Panc1 (cell line): ENCODE results near the gene SLIT3. TPM values are rescaled to one million over a fixed set of nuclear protein-coding genes. Genes with fewer than 3 reads are reported as not detected.

ENCODE experiments used
- ATAC-seq: fragments of 200-7000 bp; cut with Tn5 transposase; 2 replicates; pipeline ENCODE4 v1.9.1; 2020; ENCODE audit warnings: mild to moderate bottlenecking, moderate library complexity
- BruUV-seq: library from RNA; stranded (reverse); fragments of 400-500 nt; replicated peaks from 2 replicates; lab custom pipeline; 2021; lab: Mats Ljungman, UMichigan
- CTCF ChIA-PET: fragments of 300-600 bp; sonication (Branson Sonifier 250); formaldehyde crosslinking; loops from one replicate; lab custom pipeline; 2022; ENCODE audit warnings: antibody characterized with exemption; lab: Charles Lee
- POLR2A ChIA-PET: fragments of 300-600 bp; sonication (Branson Sonifier 250); formaldehyde crosslinking; loops from one replicate; lab custom pipeline; 2022; ENCODE audit warnings: antibody characterized with exemption; lab: Charles Lee
- DNase-seq: peaks from one replicate; pipeline ENCODE4 v3.0.0-alpha.2; 2010; ENCODE audit warnings: low read depth, low spot score
- H3K27ac ChIP-seq: 2 replicates; pipeline ENCODE4 v1.5.1; 2011; ENCODE audit warnings: mild to moderate bottlenecking, low read length, inconsistent platforms
- H3K27me3 ChIP-seq: fragments of 200-500 bp; sonication (Bioruptor generic); 2 replicates; pipeline ENCODE4 v1.6.0; 2014; ENCODE audit warnings: low read length, inconsistent platforms; ENCODE audit not compliant: control insufficient read depth, insufficient read depth
- H3K36me3 ChIP-seq: fragments of 200-500 bp; sonication (Bioruptor generic); 2 replicates; pipeline ENCODE4 v1.5.1; 2014; ENCODE audit warnings: inconsistent platforms, mild to moderate bottlenecking, low read length, moderate library complexity; ENCODE audit not compliant: control insufficient read depth, insufficient read depth
- H3K4me1 ChIP-seq: 2 replicates; pipeline ENCODE4 v1.5.1; 2011; ENCODE audit warnings: inconsistent platforms, mild to moderate bottlenecking, low read length, moderate library complexity; ENCODE audit not compliant: control insufficient read depth, insufficient read depth
- H3K4me3 ChIP-seq, 2 experiments: 2 replicates each; pipeline ENCODE4 v1.5.1; 2011 to 2012; ENCODE audit warnings: low read depth in 2 of 2, low read length in 2 of 2, mild to moderate bottlenecking in 2 of 2, inconsistent platforms in 1 of 2, moderate library complexity in 1 of 2
- H3K9me3 ChIP-seq: fragments of 200-500 bp; sonication (Bioruptor generic); 2 replicates; pipeline ENCODE4 v1.5.1; 2014; ENCODE audit warnings: low read depth, mild to moderate bottlenecking, inconsistent platforms, low read length, moderate library complexity; ENCODE audit not compliant: control insufficient read depth, insufficient read depth
- CTCF ChIP-seq: fragments of 450-650 bp; IDR thresholded peaks from 2 replicates; pipeline ENCODE4 v1.5.1; 2017; ENCODE audit warnings: mild to moderate bottlenecking
- POLR2AphosphoS5 ChIP-seq: IDR thresholded peaks from 2 replicates; pipeline ENCODE4 v1.6.1; 2012; ENCODE audit warnings: mild to moderate bottlenecking, low read depth, low read length, moderate library complexity
- REST ChIP-seq, 2 experiments: IDR thresholded peaks; 2 replicates each; pipeline ENCODE4 v1.6.1; 2011 to 2012; ENCODE audit warnings: low read depth in 2 of 2, control low read depth in 1 of 2, low read length in 1 of 2, mild to moderate bottlenecking in 1 of 2, moderate library complexity in 1 of 2; ENCODE audit not compliant: insufficient read depth in 1 of 2
- SIN3A ChIP-seq: IDR thresholded peaks from 2 replicates; pipeline ENCODE4 v1.6.1; 2012; ENCODE audit warnings: low read depth, mild to moderate bottlenecking, low read length, moderate library complexity, borderline replicate concordance; ENCODE audit not compliant: insufficient read depth
- TCF7L2 ChIP-seq: IDR thresholded peaks from 2 replicates; pipeline ENCODE4 v1.6.1; 2011; ENCODE audit warnings: mild to moderate bottlenecking, low read depth, low read length, inconsistent platforms
- in situ Hi-C: cut with HindIII; loops from 2 replicates; pipeline ENCODE4 v1.10.0; 2016; ENCODE audit warnings: low sequenced_read_pairs, low pct_unique_long_range_greater_than_20kb
- intact Hi-C: fragments of 100-400 bp; cut with micrococcal nuclease; formaldehyde crosslinking; loops from one replicate; pipeline ENCODE4 v1.10.0; 2022; ENCODE audit not compliant: unreplicated experiment
- total RNA-seq: library from RNA; stranded (reverse); gene quantifications from one replicate; pipeline ENCODE4 v1.2.1, GENCODE V29; 2021; ENCODE audit not compliant: unreplicated experiment

Gene SLIT3
- total RNA-seq, 1 experiment from 2014 or later: 26.4 TPM

- CTCF ChIA-PET: no interaction called here
- H3K4me1 ChIP-seq: no peaks in the 10 kb centered on the region
- no peak overlapping the region for H3K27ac ChIP-seq
- intact Hi-C loops: no loop called here
- DNase-seq: no peak
- no peak for ATAC-seq
- POLR2A ChIA-PET: no interaction called here
- no peaks in the 10 kb centered on the region for H3K27me3 ChIP-seq
- TF ChIP-seq SIN3A (no peak), POLR2AphosphoS5 (no peak), TCF7L2 (no peak), REST (IDR thresholded peaks at IDR 0.05; ENCODE audit: insufficient read depth in 1 of 2, low read depth in 2 of 2, low read length in 1 of 2) (no peak), CTCF (no peak)
- no TSS peak for BruUV-seq
- no peak overlapping the region for H3K4me3 ChIP-seq
- H3K9me3 ChIP-seq: no peaks in the 10 kb centered on the region
- no peaks in the 10 kb centered on the region for H3K36me3 ChIP-seq
- in situ Hi-C loops: no loop called here
Observed at GRCh38 chr5:169333518-169333917, 32.6 kb upstream of the SLIT3 start.

GRCh38 chr5:169331292-169331852 is 30.4 kb upstream of the SLIT3 start:
- ChIA-PET POLR2A (no interaction called here), CTCF (no interaction called here)

More at GRCh38 chr5:169331292-169331852, 30.4 kb upstream of the SLIT3 start:
- intact Hi-C loops (no loop called here), in situ Hi-C loops (no loop called here)
- TF ChIP-seq CTCF (peak; percentile 48), REST (IDR thresholded peaks at IDR 0.05; ENCODE audit: insufficient read depth in 1 of 2, low read depth in 2 of 2, low read length in 1 of 2) (no peak), TCF7L2 (no peak), SIN3A (no peak), POLR2AphosphoS5 (no peak)
- Histone ChIP-seq H3K36me3 (no peaks in the 10 kb centered on the region), H3K27ac (0 out of 2 replicates have a peak overlapping the region, but pooled peaks have one; percentile 8), H3K9me3 (no peaks in the 10 kb centered on the region), H3K4me1 (no peaks in the 10 kb centered on the region), H3K4me3 (no peak overlapping the region), H3K27me3 (no peaks in the 10 kb centered on the region)
- no peak for DNase-seq
- ATAC-seq: peak; percentile 69; the same call in 1 of the 2 replicates
- BruUV-seq: no TSS peak
